Effector memory CD4-positive, alpha-beta T cell (primary cell): Measurements from ENCODE around the gene TBC1D13.
"Not testable (repeated sequence)": the region's sequence is repeated elsewhere in the genome, so short reads cannot be mapped to it uniquely, and the experiment has no call there.

Experiments
- DNase-seq, 3 donors: peaks; one replicate each; pipeline ENCODE4 v3.0.0-alpha.2; 2020
- H3K27ac ChIP-seq: 2 replicates; pipeline ENCODE4 v1.7.0; 2013; ENCODE audit warnings: mild to moderate bottlenecking, low read length, moderate library complexity; ENCODE audit not compliant: insufficient read depth, poor library complexity, severe bottlenecking
- H3K27me3 ChIP-seq: replicated peaks from 2 replicates; pipeline ENCODE4 v1.7.0; 2013; ENCODE audit warnings: mild to moderate bottlenecking, low read length; ENCODE audit not compliant: insufficient read depth, control insufficient read depth, poor library complexity, severe bottlenecking
- H3K36me3 ChIP-seq: 2 replicates; pipeline ENCODE4 v1.7.0; 2013; ENCODE audit warnings: mild to moderate bottlenecking, low read length, moderate library complexity; ENCODE audit not compliant: control insufficient read depth, insufficient read depth
- H3K4me1 ChIP-seq: 2 replicates; pipeline ENCODE4 v1.7.0; 2013; ENCODE audit warnings: low read length, mild to moderate bottlenecking; ENCODE audit not compliant: control insufficient read depth, insufficient read depth, poor library complexity, severe bottlenecking
- H3K4me3 ChIP-seq: 2 replicates; pipeline ENCODE4 v1.7.0; 2013; ENCODE audit warnings: low read length, low read depth, mild to moderate bottlenecking; ENCODE audit not compliant: insufficient read depth, poor library complexity, severe bottlenecking
- H3K9me3 ChIP-seq: 2 replicates; pipeline ENCODE4 v1.7.0; 2013; ENCODE audit warnings: mild to moderate bottlenecking, low read length, moderate library complexity; ENCODE audit not compliant: control insufficient read depth

TBC1D13 gene

DNA sequence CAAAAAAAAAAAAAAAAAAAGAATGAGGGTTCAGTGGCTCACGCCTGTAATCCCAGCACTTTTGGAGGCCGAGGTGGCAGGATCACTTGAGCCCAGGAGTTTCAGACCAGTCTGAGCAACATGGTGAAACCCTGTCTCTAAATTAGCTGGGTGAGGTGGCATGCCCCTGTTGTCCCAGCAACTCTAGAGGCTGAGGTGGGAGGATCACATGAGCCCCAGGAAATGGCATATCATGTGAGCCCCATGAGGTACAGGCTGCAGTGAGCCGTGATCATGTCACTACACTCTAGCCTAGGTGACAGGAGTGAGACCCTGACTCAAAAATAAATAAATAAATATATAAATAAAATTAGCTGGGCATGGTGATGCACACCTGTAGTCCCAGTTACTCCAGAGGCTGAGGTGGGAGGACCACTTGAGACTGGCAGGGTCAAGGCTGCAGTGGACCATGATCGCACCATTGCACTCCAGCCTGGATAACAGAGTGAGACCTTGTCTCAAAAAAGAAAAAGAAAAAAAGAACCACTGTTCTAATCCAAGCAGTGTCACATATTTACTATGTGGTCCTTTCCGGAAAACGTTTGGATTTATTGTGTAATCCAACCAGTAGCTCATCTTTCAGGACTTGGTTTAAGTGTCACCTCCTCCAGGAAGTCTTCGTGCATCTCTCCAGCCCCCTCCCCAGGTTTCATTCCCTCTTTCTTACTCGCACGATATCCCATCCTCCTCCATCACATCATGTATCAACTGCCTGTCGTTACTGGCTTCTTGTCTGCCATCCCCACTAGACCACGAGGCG, 54.8 kb downstream of the TBC1D13 start:
- H3K36me3 ChIP-seq = peaks cover 3% of the 10 kb centered on the region
- H3K9me3 ChIP-seq = no peaks in the 10 kb centered on the region
- H3K4me3 ChIP-seq = no peak overlapping the region
- DNase-seq = no peak
- H3K27ac ChIP-seq = no peak overlapping the region
- H3K27me3 ChIP-seq = no peaks in the 10 kb centered on the region
- no peaks in the 10 kb centered on the region for H3K4me1 ChIP-seq

DNA sequence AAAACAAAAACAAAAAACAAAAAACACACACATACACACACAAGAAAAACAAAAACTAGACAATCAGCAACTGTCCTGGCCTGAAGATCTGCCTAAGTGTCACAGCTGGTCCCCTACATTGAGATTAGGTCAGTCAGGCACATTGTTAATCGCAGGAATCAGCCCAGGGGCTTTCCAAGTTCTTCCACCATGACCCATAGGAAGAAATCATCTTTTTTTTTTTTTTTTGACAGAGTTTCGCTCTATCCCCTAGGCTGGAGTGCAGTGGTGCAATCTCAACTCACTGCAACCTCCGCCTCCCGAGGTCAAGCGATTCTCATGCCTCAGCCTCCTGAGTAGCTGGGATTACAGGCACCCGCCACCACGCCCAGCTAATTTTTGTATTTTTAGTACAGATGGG, 56.1 kb downstream of the TBC1D13 start:
- not testable (repeated sequence) for H3K36me3 ChIP-seq, DNase-seq, H3K27ac ChIP-seq, H3K4me3 ChIP-seq, H3K9me3 ChIP-seq, H3K27me3 ChIP-seq, H3K4me1 ChIP-seq

DNA sequence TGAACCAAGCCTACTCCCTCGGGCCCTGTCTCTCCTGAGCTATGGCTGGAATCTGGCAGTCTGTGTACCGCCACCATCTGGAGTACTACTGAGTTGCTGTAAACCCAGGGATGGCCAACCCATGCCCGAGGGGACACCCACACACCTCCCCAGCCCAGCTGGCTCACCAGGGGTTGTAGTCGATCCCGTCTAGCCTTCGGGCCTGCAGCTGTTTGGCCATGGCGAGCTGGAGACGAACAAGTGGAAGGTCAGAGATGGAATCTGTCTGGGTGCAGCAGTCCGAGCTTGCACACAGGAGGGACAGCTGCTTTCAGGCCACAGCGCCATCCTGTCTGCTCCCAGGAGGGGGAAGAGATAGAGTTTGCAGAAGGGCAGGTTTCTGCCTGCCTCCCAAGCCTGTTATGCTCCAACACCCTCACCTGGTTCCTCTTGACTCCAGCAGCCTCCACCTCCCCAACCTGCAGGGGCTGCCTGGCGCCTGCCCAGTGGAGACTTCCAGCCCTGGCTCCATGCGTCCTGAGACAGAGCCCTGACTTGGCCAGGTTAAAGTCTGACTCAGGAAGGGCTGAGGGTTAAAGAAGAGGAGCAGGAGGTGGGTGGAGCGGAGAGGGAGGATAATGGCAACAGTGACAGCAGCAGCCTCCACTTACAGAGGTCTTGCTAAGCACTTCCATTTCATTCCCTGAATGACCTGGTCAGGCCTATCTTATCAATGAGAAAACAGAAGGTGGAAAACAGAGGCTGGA, 58.3 kb downstream of the TBC1D13 start:
- no peak for DNase-seq
- Histone ChIP-seq H3K4me3 (no peak overlapping the region), H3K36me3 (peaks cover 3% of the 10 kb centered on the region), H3K4me1 (no peaks in the 10 kb centered on the region), H3K27ac (no peak overlapping the region), H3K9me3 (no peaks in the 10 kb centered on the region), H3K27me3 (no peaks in the 10 kb centered on the region)

DNA sequence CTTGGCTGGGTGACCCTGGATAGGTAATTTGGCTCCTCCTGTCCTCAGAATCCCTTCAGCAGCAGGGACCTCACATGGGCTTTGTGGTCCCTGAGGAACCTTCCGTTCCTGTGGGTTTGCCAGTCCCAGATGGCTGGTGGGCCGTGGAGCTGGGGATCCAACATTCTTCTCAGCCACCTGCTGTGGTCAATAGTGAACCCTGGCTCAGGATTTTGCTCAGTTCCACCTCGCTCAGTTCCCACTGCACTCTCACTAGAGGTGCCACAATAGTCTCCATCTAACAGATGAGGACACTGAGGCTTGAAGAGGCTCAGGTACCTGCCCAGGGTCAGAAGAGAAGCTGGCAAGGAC, 59.6 kb downstream of the TBC1D13 start:
- Histone ChIP-seq H3K4me3 (no peak overlapping the region), H3K36me3 (peaks cover 3% of the 10 kb centered on the region), H3K9me3 (no peaks in the 10 kb centered on the region), H3K27ac (no peak overlapping the region), H3K27me3 (no peaks in the 10 kb centered on the region), H3K4me1 (no peaks in the 10 kb centered on the region)
- no peak for DNase-seq

DNA sequence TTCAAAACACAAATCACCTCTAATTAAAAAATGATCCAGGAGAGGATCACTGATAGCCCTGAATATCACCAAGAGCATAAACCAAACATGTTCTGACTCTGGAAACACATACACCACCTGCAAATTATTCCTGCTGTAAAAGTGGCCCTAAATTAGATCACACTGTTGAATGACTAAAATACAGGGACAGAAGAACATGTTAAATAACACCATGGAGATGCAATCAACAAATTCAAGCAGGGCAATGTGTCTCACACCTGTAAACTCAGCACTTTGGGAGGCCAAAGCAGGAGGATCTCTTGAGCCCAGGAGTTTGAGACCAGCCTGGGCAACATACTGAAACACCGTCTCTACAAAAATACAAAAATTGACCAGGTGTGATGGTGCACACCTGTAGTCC, 60.8 kb downstream of the TBC1D13 start:
- Histone ChIP-seq H3K9me3 (no peaks in the 10 kb centered on the region), H3K4me1 (no peaks in the 10 kb centered on the region), H3K4me3 (no peak overlapping the region), H3K27me3 (no peaks in the 10 kb centered on the region), H3K27ac (no peak overlapping the region), H3K36me3 (no peaks in the 10 kb centered on the region)
- no peak for DNase-seq

DNA sequence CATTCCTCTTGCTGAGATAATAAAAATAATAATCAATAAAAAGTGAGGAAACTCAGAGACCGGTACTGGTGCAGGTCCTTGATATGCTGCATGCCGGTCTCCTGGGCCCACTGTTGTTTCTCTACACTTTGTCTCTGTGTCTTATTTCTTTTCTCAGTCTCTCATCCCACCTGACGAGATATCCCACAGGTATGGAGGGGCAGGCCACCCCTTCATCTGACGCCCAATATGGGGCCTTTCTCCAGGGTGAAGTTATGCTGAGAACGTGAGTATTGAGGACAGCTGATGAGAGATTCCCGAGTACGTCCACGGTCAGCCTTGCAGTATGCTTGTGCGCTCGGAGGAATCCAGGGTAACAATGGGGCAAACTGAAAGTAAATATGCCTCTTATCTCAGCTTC, 64.0 kb downstream of the TBC1D13 start:
- H3K27me3 ChIP-seq, DNase-seq, H3K4me3 ChIP-seq, H3K4me1 ChIP-seq, H3K36me3 ChIP-seq, H3K9me3 ChIP-seq, H3K27ac ChIP-seq: not testable (repeated sequence)

DNA sequence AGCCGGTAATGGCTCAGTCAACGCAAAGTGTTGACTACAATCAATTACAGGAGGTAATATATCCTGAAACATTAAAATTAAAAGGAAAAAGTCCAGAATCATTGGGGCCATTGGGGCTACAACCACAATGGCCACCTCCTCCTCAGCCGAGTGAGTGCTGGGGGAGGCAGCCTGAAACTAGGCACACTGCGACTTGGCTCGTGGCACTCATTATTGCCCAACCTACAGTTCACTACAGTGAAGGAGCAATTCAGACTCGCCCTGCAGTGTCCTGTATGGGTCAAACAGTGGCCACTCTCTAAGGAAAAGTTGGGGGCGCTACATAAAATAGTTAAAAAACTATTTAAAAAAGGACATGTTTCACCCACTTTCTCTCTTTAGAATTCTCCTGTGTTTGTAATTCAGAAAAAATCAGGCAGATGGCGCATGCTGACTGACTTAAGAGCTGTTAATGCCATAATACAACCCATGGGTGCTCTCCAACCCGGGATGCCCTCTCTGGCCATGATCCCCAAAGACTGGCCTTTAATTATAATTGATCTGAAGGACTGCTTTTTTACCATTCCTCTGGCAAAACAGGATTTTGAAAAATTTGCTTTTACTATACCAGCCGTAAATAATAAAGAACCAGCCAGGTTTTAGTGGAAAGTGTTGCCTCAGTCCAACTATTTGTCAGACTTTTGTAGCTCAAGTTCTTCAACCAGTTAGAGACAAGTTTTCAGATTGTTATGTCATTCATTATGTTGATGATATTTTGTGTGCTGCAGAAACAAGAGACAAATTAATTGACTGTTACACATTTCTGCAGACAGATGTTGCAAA, 64.9 kb downstream of the TBC1D13 start:
- not testable (repeated sequence) for H3K4me1 ChIP-seq, H3K4me3 ChIP-seq, DNase-seq, H3K36me3 ChIP-seq, H3K27me3 ChIP-seq, H3K9me3 ChIP-seq, H3K27ac ChIP-seq

DNA sequence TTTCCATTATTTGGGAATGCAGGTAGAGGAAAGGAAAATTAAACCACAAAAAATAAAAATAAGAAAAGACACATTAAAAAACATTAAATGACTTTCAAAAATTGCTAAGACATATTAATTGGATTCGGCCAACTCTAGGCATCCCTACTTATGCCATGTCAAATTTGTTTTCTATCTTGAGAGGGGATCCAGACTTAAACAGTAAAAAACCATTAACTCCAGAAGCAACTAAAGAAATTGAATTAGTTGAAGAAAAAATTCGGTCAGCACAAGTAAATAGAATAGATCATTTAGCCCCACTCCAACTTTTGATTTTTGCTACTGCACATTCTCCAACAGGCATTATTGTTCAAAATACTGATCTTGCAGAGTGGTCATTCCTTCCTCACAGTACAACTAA, 65.6 kb downstream of the TBC1D13 start:
- H3K36me3 ChIP-seq, H3K4me3 ChIP-seq, DNase-seq, H3K27ac ChIP-seq, H3K4me1 ChIP-seq, H3K27me3 ChIP-seq, H3K9me3 ChIP-seq: not testable (repeated sequence)

DNA sequence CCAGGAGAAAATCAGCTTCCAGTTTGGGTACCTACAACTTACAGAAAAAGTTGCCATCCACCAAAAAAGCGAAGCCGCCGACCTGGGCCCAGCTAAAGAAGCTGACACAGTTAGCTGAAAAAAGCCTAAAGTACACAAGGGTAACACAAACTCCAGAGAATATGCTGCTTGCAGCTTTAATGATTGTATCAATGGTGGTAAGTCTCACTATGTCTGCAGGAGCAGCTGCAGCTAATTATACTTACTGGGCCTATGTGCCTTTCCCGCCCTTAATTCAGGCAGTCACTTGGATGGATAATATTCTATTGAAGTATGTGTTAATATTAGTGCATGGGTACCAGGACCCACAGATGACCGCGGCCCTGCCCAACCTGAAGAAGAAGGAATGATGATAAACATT, 67.4 kb downstream of the TBC1D13 start:
- H3K27ac ChIP-seq, H3K36me3 ChIP-seq, H3K4me1 ChIP-seq, H3K4me3 ChIP-seq, H3K9me3 ChIP-seq, DNase-seq, H3K27me3 ChIP-seq: not testable (repeated sequence)

DNA sequence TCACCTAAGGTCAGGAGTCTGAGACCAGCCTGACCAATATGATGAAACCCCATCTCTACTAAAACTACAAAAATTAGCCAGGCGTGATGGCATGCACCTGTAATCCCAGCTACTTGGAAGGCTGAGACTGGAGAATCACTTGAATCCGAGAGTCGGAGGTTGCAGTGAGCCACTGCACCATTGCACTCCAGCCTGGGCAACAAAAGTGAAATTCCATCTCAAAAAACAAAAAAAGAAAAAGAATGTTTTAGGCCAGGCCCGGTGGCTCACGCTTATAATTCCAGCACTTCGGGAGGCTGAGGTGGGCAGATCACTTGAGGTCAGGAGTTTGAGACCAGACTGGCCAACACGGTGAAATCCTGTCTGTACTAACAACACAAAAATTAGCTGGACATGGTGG, 71.4 kb downstream of the TBC1D13 start:
- H3K27me3 ChIP-seq, H3K4me3 ChIP-seq, H3K4me1 ChIP-seq, H3K36me3 ChIP-seq, H3K27ac ChIP-seq, H3K9me3 ChIP-seq, DNase-seq: not testable (repeated sequence)
